Sigmoid colon (tissue), 4 donors: ENCODE measurements around the gene LTV1.

Experiments
- POLR2A ChIP-seq, 2 donors: fragments of 450-650 bp; IDR thresholded peaks; one replicate each; pipeline ENCODE4 v1.6.1; 2016; ENCODE audit warnings: antibody characterized with exemption in 2 of 2, mild to moderate bottlenecking in 2 of 2, moderate library complexity in 2 of 2
- POLR2AphosphoS5 ChIP-seq, 4 donors: sonication (generic); formaldehyde crosslinking; IDR thresholded peaks; one replicate each; pipeline ENCODE4 v1.6.1; 2017; ENCODE audit warnings: antibody characterized with exemption in 4 of 4
- TF ChIP-seq, protein P1 (sequence below), 4 experiments: fragments of 450-650 bp in 3 of 4; fragments of 200-600 bp in 1 of 4; IDR thresholded peaks; one replicate each; pipeline ENCODE4 v1.5.1; 2016 to 2019; ENCODE audit warnings: antibody characterized with exemption in 4 of 4, mild to moderate bottlenecking in 3 of 4, moderate library complexity in 2 of 4

DNA sequence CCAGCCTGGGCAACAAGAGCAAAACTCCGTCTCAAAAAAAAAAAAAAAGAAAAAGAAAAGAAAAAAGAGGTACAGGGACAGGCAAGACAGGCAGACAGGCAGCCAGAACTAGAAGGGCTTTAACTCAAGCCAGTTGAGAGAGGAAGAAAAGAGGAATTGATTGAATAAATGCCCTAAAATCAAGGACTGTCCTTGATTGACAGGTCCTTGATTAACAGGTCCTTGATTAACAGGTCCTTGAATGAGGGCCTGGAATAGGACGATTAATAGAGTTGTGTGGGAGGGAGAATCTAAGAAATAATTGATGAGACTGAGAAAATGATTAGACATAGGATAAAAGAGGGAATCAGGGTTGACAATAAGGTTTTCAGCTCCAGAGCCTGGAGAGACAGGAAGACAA, 57.2 kb downstream of the LTV1 start:
- TF ChIP-seq, protein P1, sequence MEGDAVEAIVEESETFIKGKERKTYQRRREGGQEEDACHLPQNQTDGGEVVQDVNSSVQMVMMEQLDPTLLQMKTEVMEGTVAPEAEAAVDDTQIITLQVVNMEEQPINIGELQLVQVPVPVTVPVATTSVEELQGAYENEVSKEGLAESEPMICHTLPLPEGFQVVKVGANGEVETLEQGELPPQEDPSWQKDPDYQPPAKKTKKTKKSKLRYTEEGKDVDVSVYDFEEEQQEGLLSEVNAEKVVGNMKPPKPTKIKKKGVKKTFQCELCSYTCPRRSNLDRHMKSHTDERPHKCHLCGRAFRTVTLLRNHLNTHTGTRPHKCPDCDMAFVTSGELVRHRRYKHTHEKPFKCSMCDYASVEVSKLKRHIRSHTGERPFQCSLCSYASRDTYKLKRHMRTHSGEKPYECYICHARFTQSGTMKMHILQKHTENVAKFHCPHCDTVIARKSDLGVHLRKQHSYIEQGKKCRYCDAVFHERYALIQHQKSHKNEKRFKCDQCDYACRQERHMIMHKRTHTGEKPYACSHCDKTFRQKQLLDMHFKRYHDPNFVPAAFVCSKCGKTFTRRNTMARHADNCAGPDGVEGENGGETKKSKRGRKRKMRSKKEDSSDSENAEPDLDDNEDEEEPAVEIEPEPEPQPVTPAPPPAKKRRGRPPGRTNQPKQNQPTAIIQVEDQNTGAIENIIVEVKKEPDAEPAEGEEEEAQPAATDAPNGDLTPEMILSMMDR (IDR thresholded peaks at IDR 0.05): no peak
- TF ChIP-seq POLR2A (IDR thresholded peaks at IDR 0.05) (no peak), POLR2AphosphoS5 (IDR thresholded peaks at IDR 0.05) (no peak)
